ENCODE measurements around the gene CDK12. TPM values are rescaled to one million over a fixed set of nuclear protein-coding genes. Genes with fewer than 3 reads are reported as not detected.
"Not testable (repeated sequence)": the region's sequence is repeated elsewhere in the genome, so short reads cannot be mapped to it uniquely, and the experiment has no call there.

The CDK12 gene
- total RNA-seq, 1 donor from 2014 or later: 43.0 TPM

GRCh38 chr17:39462631-39463375 lies 1.5 kb downstream of the CDK12 start:
- Mint-ChIP-seq H3K9me3 (ENCODE audit: low read depth) (no peaks in the 10 kb centered on the region), H3K4me3 (ENCODE audit: unreplicated experiment) (peak overlapping the region; percentile 92), H3K4me1 (ENCODE audit: low read depth) (peaks cover 45% of the 10 kb centered on the region), H3K36me3 (ENCODE audit: low read depth) (peaks cover 5% of the 10 kb centered on the region), H3K27me3 (ENCODE audit: low read depth) (no peaks in the 10 kb centered on the region), H3K27ac (ENCODE audit: unreplicated experiment) (peak overlapping the region; percentile 99)
- DNase-seq (ENCODE audit: low spot score): peak; percentile 83
- no peak for TF ChIP-seq CTCF (IDR thresholded peaks at IDR 0.05)

- Mint-ChIP-seq H3K4me3 (ENCODE audit: unreplicated experiment) (peak overlapping the region; percentile 92), H3K27ac (ENCODE audit: unreplicated experiment) (peak overlapping the region; percentile 36), H3K4me1 (ENCODE audit: low read depth) (peaks cover 45% of the 10 kb centered on the region)
- H3K9me3 Mint-ChIP-seq (ENCODE audit: low read depth); H3K27me3 Mint-ChIP-seq (ENCODE audit: low read depth); H3K36me3 Mint-ChIP-seq (ENCODE audit: low read depth): not testable (repeated sequence)
- peak; percentile 28 for DNase-seq (ENCODE audit: low spot score)
Measured at GRCh38 chr17:39464639-39465181, 3.4 kb downstream of the CDK12 start.

- peak; percentile 18 for DNase-seq (ENCODE audit: low spot score)
- not testable (repeated sequence) for H3K27me3 Mint-ChIP-seq (ENCODE audit: low read depth); H3K27ac Mint-ChIP-seq (ENCODE audit: unreplicated experiment); H3K4me3 Mint-ChIP-seq (ENCODE audit: unreplicated experiment); H3K9me3 Mint-ChIP-seq (ENCODE audit: low read depth)
- Mint-ChIP-seq H3K4me1 (ENCODE audit: low read depth) (peaks cover 33% of the 10 kb centered on the region), H3K36me3 (ENCODE audit: low read depth) (peaks cover 16% of the 10 kb centered on the region)
Measured at GRCh38 chr17:39468610-39469009, 7.3 kb downstream of the CDK12 start.

GRCh38 chr17:39473310-39473709 lies 12.0 kb downstream of the CDK12 start:
- peaks cover 15% of the 10 kb centered on the region for H3K36me3 Mint-ChIP-seq (ENCODE audit: low read depth)
- H3K4me3 Mint-ChIP-seq (ENCODE audit: unreplicated experiment): no peak overlapping the region

GRCh38 chr17:39479631-39480030 lies 18.3 kb downstream of the CDK12 start:
- not testable (repeated sequence) for H3K36me3 Mint-ChIP-seq (ENCODE audit: low read depth); H3K4me1 Mint-ChIP-seq (ENCODE audit: low read depth); H3K27me3 Mint-ChIP-seq (ENCODE audit: low read depth); H3K27ac Mint-ChIP-seq (ENCODE audit: unreplicated experiment); H3K4me3 Mint-ChIP-seq (ENCODE audit: unreplicated experiment); H3K9me3 Mint-ChIP-seq (ENCODE audit: low read depth)
- DNase-seq (ENCODE audit: low spot score): peak; percentile 4

More at GRCh38 chr17:39473310-39473709, 12.0 kb downstream of the CDK12 start:
- no peaks in the 10 kb centered on the region for H3K4me1 Mint-ChIP-seq (ENCODE audit: low read depth)
- no peak overlapping the region for H3K27ac Mint-ChIP-seq (ENCODE audit: unreplicated experiment)
- H3K9me3 Mint-ChIP-seq (ENCODE audit: low read depth): no peaks in the 10 kb centered on the region
- no peak for TF ChIP-seq CTCF (IDR thresholded peaks at IDR 0.05)
- no peaks in the 10 kb centered on the region for H3K27me3 Mint-ChIP-seq (ENCODE audit: low read depth)
- peak; percentile 8 for DNase-seq (ENCODE audit: low spot score)

- H3K27me3 Mint-ChIP-seq (ENCODE audit: low read depth): no peaks in the 10 kb centered on the region
- peaks cover 5% of the 10 kb centered on the region for H3K36me3 Mint-ChIP-seq (ENCODE audit: low read depth)
- H3K9me3 Mint-ChIP-seq (ENCODE audit: low read depth): no peaks in the 10 kb centered on the region
- no peak overlapping the region for H3K27ac Mint-ChIP-seq (ENCODE audit: unreplicated experiment)
- no peak for DNase-seq (ENCODE audit: low spot score)
- peaks cover 20% of the 10 kb centered on the region for H3K4me1 Mint-ChIP-seq (ENCODE audit: low read depth)
- TF ChIP-seq CTCF (IDR thresholded peaks at IDR 0.05): no peak
- H3K4me3 Mint-ChIP-seq (ENCODE audit: unreplicated experiment): no peak overlapping the region
Measured at GRCh38 chr17:39483506-39483905, 22.2 kb downstream of the CDK12 start.
